K562 (cell line): ENCODE results near the gene PLSCR3. TPM values are rescaled to one million over a fixed set of nuclear protein-coding genes. Genes with fewer than 3 reads are reported as not detected.

Experiments used
- ATAC-seq: fragments of 200-7000 bp; cut with Tn5 transposase; 3 replicates; pipeline ENCODE4 v1.9.1; 2020; ENCODE audit warnings: moderate library complexity
- BruUV-seq: library from RNA; stranded (reverse); fragments of 400-500 nt; replicated peaks from 2 replicates; lab custom pipeline; 2021; lab: Mats Ljungman, UMichigan
- CTCF ChIA-PET: fragments of 300-600 bp; formaldehyde crosslinking; extraction: SDS; loops from one replicate; lab custom pipeline; 2021; ENCODE audit warnings: low intra/inter-chr PET ratio; lab: Yijun Ruan, JAX
- POLR2A ChIA-PET: fragments of 300-600, 350-650 bp; sonication (Branson Sonifier 250); formaldehyde crosslinking; extraction: SDS; loops from one replicate; lab custom pipeline; 2021; ENCODE audit warnings: antibody characterized with exemption, inconsistent platforms; lab: Yijun Ruan, JAX
- DNase-seq, 4 experiments: peaks; one replicate each; pipeline versions ENCODE4 v3.0.0 to v3.0.0-alpha.2; 2011 to 2018; ENCODE audit warnings: low spot score in 3 of 4, mixed read lengths in 3 of 4; ENCODE audit errors: extremely low read depth in 1 of 4
- FAIRE-seq: peaks from 2 replicates; lab custom pipeline; 2011; peaks lifted over from hg19 to GRCh38; lab: Jason Lieb, UNC
- H2AFZ ChIP-seq: 2 replicates; pipeline ENCODE4 v1.6.0; 2011; ENCODE audit warnings: low read depth, low read length, control low read depth, inconsistent platforms
- H3K27ac ChIP-seq: fragments of 200-600 bp; 3 replicates; pipeline ENCODE4 v1.8.0; 2011; ENCODE audit warnings: low read depth, mild to moderate bottlenecking, control low read depth, inconsistent platforms, low read length, moderate library complexity, mixed read lengths; ENCODE audit errors: extremely low read depth
- H3K27me3 ChIP-seq, 2 experiments: fragments of 300-600 bp in 1 of 2; 2 replicates in 1 of 2; 3 replicates in 1 of 2; pipeline versions ENCODE4 v1.6.0 to v1.8.0; 2011; ENCODE audit warnings: inconsistent platforms in 2 of 2, low read length in 2 of 2, mild to moderate bottlenecking in 1 of 2, mixed read lengths in 1 of 2, moderate library complexity in 1 of 2; ENCODE audit not compliant: control insufficient read depth in 2 of 2, insufficient read depth in 2 of 2
- H3K36me3 ChIP-seq: fragments of 300-600 bp; 3 replicates; pipeline ENCODE4 v1.8.0; 2011; ENCODE audit warnings: mild to moderate bottlenecking, low read length, inconsistent platforms; ENCODE audit not compliant: control insufficient read depth, insufficient read depth
- H3K4me1 ChIP-seq, 2 experiments: fragments of 200-600 bp in 1 of 2; replicated peaks in 1 of 2; 2 replicates in 1 of 2; 3 replicates in 1 of 2; pipeline versions ENCODE4 v1.5.1 to v1.8.0; 2011; ENCODE audit warnings: inconsistent platforms in 2 of 2, low read length in 2 of 2, mild to moderate bottlenecking in 1 of 2, mixed read lengths in 1 of 2, moderate library complexity in 1 of 2; ENCODE audit not compliant: control insufficient read depth in 2 of 2, insufficient read depth in 2 of 2
- H3K4me2 ChIP-seq: 2 replicates; pipeline ENCODE4 v1.6.1; 2011; ENCODE audit warnings: low read length, control low read depth, inconsistent platforms, mixed read lengths; ENCODE audit not compliant: insufficient read depth
- H3K4me3 ChIP-seq: fragments of 200-600 bp; sonication (generic), shearing (Covaris generic); 2 replicates; pipeline ENCODE4 v1.5.1; 2016; ENCODE audit warnings: control low read depth, inconsistent platforms
- H3K79me2 ChIP-seq: fragments of 200-600 bp; 3 replicates; pipeline ENCODE4 v1.8.0; 2011; ENCODE audit warnings: low read length, inconsistent platforms; ENCODE audit not compliant: control insufficient read depth, insufficient read depth
- H3K9ac ChIP-seq, 2 experiments: 2 replicates each; pipeline versions ENCODE4 v1.6.0 to v1.6.1; 2011; ENCODE audit warnings: low read depth in 2 of 2, low read length in 2 of 2, control low read depth in 1 of 2, inconsistent platforms in 1 of 2, mild to moderate bottlenecking in 1 of 2, mixed read lengths in 1 of 2; ENCODE audit not compliant: insufficient read depth in 1 of 2
- H3K9me1 ChIP-seq: one replicate; pipeline ENCODE4 v1.6.0; 2011; ENCODE audit warnings: inconsistent platforms, mild to moderate bottlenecking, low read length, moderate library complexity; ENCODE audit not compliant: control insufficient read depth, insufficient read depth
- H3K9me3 ChIP-seq: replicated peaks from 2 replicates; pipeline ENCODE4 v1.5.1; 2011; ENCODE audit warnings: low read depth, low read length, inconsistent platforms; ENCODE audit not compliant: control insufficient read depth, insufficient read depth
- H4K20me1 ChIP-seq: replicated peaks from 2 replicates; pipeline ENCODE4 v1.6.1; 2011; ENCODE audit warnings: low read length, inconsistent platforms, mixed read lengths; ENCODE audit not compliant: control insufficient read depth, insufficient read depth
- JUND ChIP-seq, 2 experiments: IDR thresholded peaks; 2 replicates in 1 of 2; 3 replicates in 1 of 2; pipeline ENCODE4 v1.6.1; 2011; ENCODE audit warnings: borderline replicate concordance in 2 of 2, low read depth in 2 of 2, low read length in 2 of 2, improper control_type of control experiment in 1 of 2, missing biosample characterization in 1 of 2, missing genetic modification characterization in 1 of 2, missing genetic modification reagents in 1 of 2
- MYNN ChIP-seq, 2 experiments: sonication (generic); formaldehyde crosslinking in 1 of 2; IDR thresholded peaks; 2 replicates each; pipeline versions ENCODE4 v1.5.0 to v1.6.1; 2016 to 2020; ENCODE audit warnings: antibody characterized with exemption in 1 of 2, missing genetic modification reagents in 1 of 2
- RFX1 ChIP-seq: fragments of 450-650 bp; IDR thresholded peaks from 2 replicates; pipeline ENCODE4 v1.6.1; 2016; ENCODE audit warnings: mild to moderate bottlenecking, moderate library complexity
- ZNF780A ChIP-seq: fragments of 250-450 bp; sonication (Bioruptor Pico); IDR thresholded peaks from 2 replicates; pipeline ENCODE4 v1.5.0; 2021; ENCODE audit warnings: mild to moderate bottlenecking
- WGBS: fragments of 100-300 bp; shearing (Covaris generic); methylation state at CpG from one replicate; pipeline ENCODE4 v1.1.6; 2016; ENCODE audit warnings: low coverage, mixed read lengths; ENCODE audit not compliant: insufficient coverage; ENCODE audit errors: missing lambda C conversion rate; 5-methylcytosine and 5-hydroxymethylcytosine counted together
- in situ Hi-C: fragments of 300-500 bp; cut with MboI; formaldehyde crosslinking; loops from 4 replicates; pipeline ENCODE4 v1.15.0; 2018; ENCODE audit warnings: inconsistent platforms, mixed read lengths
- intact Hi-C: fragments of 100-400 bp; cut with micrococcal nuclease; formaldehyde crosslinking; loops from 2 replicates; pipeline ENCODE4 v1.14.2; 2022
- polyA plus RNA-seq, 8 experiments: library from polyadenylated mRNA; depleted of rRNA in 4 of 8; stranded (reverse) in 5 of 8; unstranded in 3 of 8; fragments of >200 nt; fragmentation: Nextera tagmentation in 2 of 8; fragmentation: Illumina TruSeq in 1 of 8; extraction: Ambion mirVana in 2 of 8; extraction: Trizol in 1 of 8; gene quantifications; 2 replicates each; pipeline versions ENCODE4 v1.2.1 to v1.2.3, GENCODE V29; 2011 to 2014; ENCODE audit warnings: inconsistent platforms in 1 of 8, missing spikeins in 1 of 8
- total RNA-seq, 7 experiments: library from RNA; depleted of rRNA in 6 of 7; stranded (reverse); fragments of >200 nt in 6 of 7; fragmentation: Illumina TruSeq in 2 of 7; extraction: Trizol in 2 of 7; gene quantifications; 2 replicates each; pipeline versions ENCODE4 v1.2.1 to v1.2.3, GENCODE V29; 2011 to 2021; ENCODE audit warnings: low replicate concordance in 1 of 7

The PLSCR3 gene
- total and polyA plus RNA-seq, 9 of the 15 experiments (the other 6 are each of a cell fraction or from before 2014, with no cell fraction given): 3.2 to 16.8 (median 4.5) TPM

GRCh38 chr17:7407082-7407481, 12.8 kb upstream of the PLSCR3 start:
- Histone ChIP-seq H3K79me2 (peaks cover 8% of the 10 kb centered on the region; the same call in 2 of the 3 replicates), H3K27ac (no peak overlapping the region), H3K36me3 (0 out of 3 replicates have a peak, but pooled peaks cover 3% of the 10 kb centered on the region), H3K9me1 (no peaks in the 10 kb centered on the region), H3K4me1 (peaks cover 11 to 30% of the 10 kb centered on the region in 2 experiments; a peak in 3 of 5 replicates), H4K20me1 (no peaks in the 10 kb centered on the region), H3K4me3 (no peak overlapping the region), H3K4me2 (no peak overlapping the region), H3K27me3 (no peaks in the 10 kb centered on the region), H3K9me3 (no peaks in the 10 kb centered on the region), H3K9ac (no peak overlapping the region), H2AFZ (no peak overlapping the region)
- in situ Hi-C loops (no loop called here), intact Hi-C loops (no loop called here)
- WGBS: 64% methylated on average over 13 of the region's 13 CpGs
- POLR2A ChIA-PET: interaction anchor here (0.5 to 1.3 kb wide), 5 partner anchors 79 to 1665 kb away, joined by 3 to 4 read pairs (median 3); partner anchors contain the start of gene SENP3
- ATAC-seq (no peak), FAIRE-seq (no peak), DNase-seq (no peak)
- CTCF ChIA-PET: no interaction called here
- BruUV-seq: no TSS peak
- TF ChIP-seq ZNF780A (no peak), MYNN (IDR thresholded peaks at IDR 0.05) (peak; percentile 86), MYNN (CRISPR knock-in tag; IDR thresholded peaks at IDR 0.05) (no peak), RFX1 (peak; percentile 86), JUND (IDR thresholded peaks at IDR 0.05; ENCODE audit: borderline replicate concordance, low read depth, low read length) (no peak), JUND (tag; IDR thresholded peaks at IDR 0.05; ENCODE audit: borderline replicate concordance, low read depth, low read length) (no peak)
